HepG2 (cell line): Measurements from ENCODE around the gene SPOP. TPM values are rescaled to one million over a fixed set of nuclear protein-coding genes. Genes with fewer than 3 reads are reported as not detected.

Experiments used
- ATF3 ChIP-seq: sonication (generic); formaldehyde crosslinking; IDR thresholded peaks from 2 replicates; pipeline ENCODE4 v1.4.0; 2020; ENCODE audit warnings: missing genetic modification reagents
- ATF7-NPFF ChIP-seq: sonication (generic); formaldehyde crosslinking; IDR thresholded peaks from 2 replicates; pipeline ENCODE4 v1.8.1; 2023; ENCODE audit warnings: mild to moderate bottlenecking, low read depth, missing genetic modification reagents, moderate library complexity
- JARID2 ChIP-seq: sonication (generic); formaldehyde crosslinking; IDR thresholded peaks from 2 replicates; pipeline ENCODE4 v1.8.1; 2023; ENCODE audit warnings: missing genetic modification reagents, inconsistent platforms; ENCODE audit not compliant: insufficient replicate concordance
- PRDM10 ChIP-seq: sonication (generic); formaldehyde crosslinking; IDR thresholded peaks from 2 replicates; pipeline ENCODE4 v1.4.0; 2020; ENCODE audit warnings: low read depth, missing genetic modification reagents
- ZBTB42 ChIP-seq: sonication (generic); formaldehyde crosslinking; IDR thresholded peaks from 2 replicates; pipeline ENCODE4 v1.5.0; 2020; ENCODE audit warnings: mild to moderate bottlenecking, missing genetic modification reagents
- ZFP1 ChIP-seq: IDR thresholded peaks from 2 replicates; pipeline ENCODE4 v1.6.1; 2016
- ZNF180 ChIP-seq: sonication (generic); formaldehyde crosslinking; IDR thresholded peaks from 2 replicates; pipeline ENCODE4 v1.4.0; 2020; ENCODE audit warnings: low read depth, missing genetic modification reagents, borderline replicate concordance
- ZNF20 ChIP-seq: sonication (generic); formaldehyde crosslinking; IDR thresholded peaks from 2 replicates; pipeline ENCODE4 v1.4.0; 2020; ENCODE audit warnings: mild to moderate bottlenecking, moderate library complexity, missing genetic modification reagents
- ZNF280D ChIP-seq: sonication (generic); formaldehyde crosslinking; IDR thresholded peaks from 2 replicates; pipeline ENCODE4 v1.5.1; 2020; ENCODE audit warnings: mild to moderate bottlenecking, missing genetic modification reagents
- ZNF441 ChIP-seq: sonication (generic); formaldehyde crosslinking; IDR thresholded peaks from 2 replicates; pipeline ENCODE4 v1.7.0; 2021; ENCODE audit warnings: missing genetic modification reagents, borderline replicate concordance
- ZNF546 ChIP-seq: sonication (generic); formaldehyde crosslinking; conservative IDR thresholded peaks from 2 replicates; pipeline ENCODE4 v1.8.1; 2023; ENCODE audit warnings: mild to moderate bottlenecking, missing genetic modification reagents
- ZNF639 ChIP-seq: conservative IDR thresholded peaks from 2 replicates; pipeline ENCODE4 v1.6.1; 2018; ENCODE audit warnings: missing genetic modification reagents
- polyA plus RNA-seq, 8 experiments: library from polyadenylated mRNA; depleted of rRNA in 3 of 8; stranded (reverse) in 7 of 8; unstranded in 1 of 8; fragments of >200 nt; fragmentation: Illumina TruSeq in 4 of 8; extraction: Trizol in 4 of 8; gene quantifications; 2 replicates each; pipeline versions ENCODE4 v1.2.1 to v1.2.3, GENCODE V29; 2011 to 2016; ENCODE audit warnings: low read depth in 4 of 8, missing spikeins in 1 of 8, mixed read lengths in 1 of 8; ENCODE audit not compliant: insufficient read depth in 1 of 8
- total RNA-seq, 5 experiments: library from RNA; depleted of rRNA; stranded (reverse); fragments of >200 nt; fragmentation: Illumina TruSeq; extraction: Trizol; gene quantifications; 2 replicates each; pipeline ENCODE4 v1.2.3, GENCODE V29; 2016; ENCODE audit warnings: low read depth in 1 of 5
- TF ChIP-seq, protein P1 (sequence below): sonication (generic); formaldehyde crosslinking; conservative IDR thresholded peaks from 2 replicates; pipeline ENCODE4 v1.4.0; 2020; ENCODE audit warnings: missing genetic modification reagents
- TF ChIP-seq, protein P2 (sequence below): sonication (generic); formaldehyde crosslinking; IDR thresholded peaks from 2 replicates; pipeline ENCODE4 v1.4.0; 2020; ENCODE audit warnings: missing genetic modification reagents

The SPOP gene
- total and polyA plus RNA-seq, 2 of the 13 experiments (the other 11 are each of a cell fraction or from before 2014, with no cell fraction given), result 52.8 to 60.8 TPM

DNA sequence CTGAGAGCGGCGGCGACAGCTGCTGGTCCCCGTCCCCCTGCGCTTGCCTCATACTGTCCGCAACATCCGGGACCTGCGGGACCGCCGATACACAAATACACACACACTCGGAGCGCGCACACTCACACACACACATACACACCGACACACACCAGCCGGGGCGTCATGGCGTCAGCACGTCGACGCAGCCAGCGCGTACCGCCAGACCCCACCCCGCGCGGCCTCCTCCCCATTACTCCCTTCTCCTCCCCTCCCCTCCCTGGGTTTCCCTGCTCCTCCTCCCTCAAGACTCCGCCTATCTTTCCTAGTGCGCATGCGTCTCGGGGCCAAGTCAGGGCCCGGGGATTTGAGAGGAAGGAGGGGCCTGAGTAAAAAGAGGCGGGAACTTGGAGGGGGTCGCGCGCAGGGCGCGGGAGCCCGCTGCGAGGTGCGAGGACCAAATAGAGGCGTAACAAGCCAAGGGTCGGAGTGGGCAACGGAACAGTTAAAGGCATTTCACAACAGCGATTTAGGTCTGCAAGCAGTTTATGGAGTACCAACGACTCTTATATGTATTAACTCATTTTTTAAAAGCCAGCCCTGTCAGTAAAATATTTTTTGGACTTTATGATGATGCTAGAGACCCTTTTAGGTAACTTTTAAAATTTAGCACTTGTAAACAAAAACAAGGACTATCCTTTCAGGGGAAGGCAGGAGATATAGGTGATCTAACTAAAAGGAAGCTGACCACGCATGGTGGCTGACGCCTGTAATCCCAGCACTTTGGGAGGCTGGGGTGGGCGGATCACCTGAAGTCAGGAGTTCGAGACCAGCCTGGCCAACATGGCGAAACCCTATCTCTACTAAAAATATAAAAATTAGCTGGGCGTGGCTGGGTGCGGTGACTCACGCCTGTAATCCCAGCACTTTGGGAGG lies at the start of gene SPOP (continued):
- TF ChIP-seq ZNF639 (CRISPR knock-in tag) (peak; percentile 92), ZFP1 (CRISPR knock-in tag) (peak; percentile 90), ZNF546 (CRISPR knock-in tag) (peak; percentile 98), ATF3 (0 out of 2 replicates have a peak, but pooled peaks have one; percentile 5), ZNF280D (peak; percentile 99), ZNF20 (CRISPR knock-in tag) (peak; percentile 90), ZNF180 (CRISPR knock-in tag) (no peak), ATF7-NPFF (CRISPR knock-in tag) (peak; percentile 99), ZBTB42 (CRISPR knock-in tag) (0 out of 2 replicates have a peak, but pooled peaks have one; percentile 88), ZNF441 (CRISPR knock-in tag) (peak; percentile 96), JARID2 (CRISPR knock-in tag) (no peak), PRDM10 (CRISPR knock-in tag) (no peak)
- TF ChIP-seq, protein P1, sequence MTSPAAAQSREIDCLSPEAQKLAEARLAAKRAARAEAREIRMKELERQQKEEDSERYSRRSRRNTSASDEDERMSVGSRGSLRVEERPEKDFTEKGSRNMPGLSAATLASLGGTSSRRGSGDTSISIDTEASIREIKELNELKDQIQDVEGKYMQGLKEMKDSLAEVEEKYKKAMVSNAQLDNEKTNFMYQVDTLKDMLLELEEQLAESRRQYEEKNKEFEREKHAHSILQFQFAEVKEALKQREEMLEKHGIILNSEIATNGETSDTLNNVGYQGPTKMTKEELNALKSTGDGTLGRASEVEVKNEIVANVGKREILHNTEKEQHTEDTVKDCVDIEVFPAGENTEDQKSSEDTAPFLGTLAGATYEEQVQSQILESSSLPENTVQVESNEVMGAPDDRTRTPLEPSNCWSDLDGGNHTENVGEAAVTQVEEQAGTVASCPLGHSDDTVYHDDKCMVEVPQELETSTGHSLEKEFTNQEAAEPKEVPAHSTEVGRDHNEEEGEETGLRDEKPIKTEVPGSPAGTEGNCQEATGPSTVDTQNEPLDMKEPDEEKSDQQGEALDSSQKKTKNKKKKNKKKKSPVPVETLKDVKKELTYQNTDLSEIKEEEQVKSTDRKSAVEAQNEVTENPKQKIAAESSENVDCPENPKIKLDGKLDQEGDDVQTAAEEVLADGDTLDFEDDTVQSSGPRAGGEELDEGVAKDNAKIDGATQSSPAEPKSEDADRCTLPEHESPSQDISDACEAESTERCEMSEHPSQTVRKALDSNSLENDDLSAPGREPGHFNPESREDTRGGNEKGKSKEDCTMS (CRISPR knock-in tag), result no peak; the same call in 1 of the 2 replicates
- TF ChIP-seq, protein P2, sequence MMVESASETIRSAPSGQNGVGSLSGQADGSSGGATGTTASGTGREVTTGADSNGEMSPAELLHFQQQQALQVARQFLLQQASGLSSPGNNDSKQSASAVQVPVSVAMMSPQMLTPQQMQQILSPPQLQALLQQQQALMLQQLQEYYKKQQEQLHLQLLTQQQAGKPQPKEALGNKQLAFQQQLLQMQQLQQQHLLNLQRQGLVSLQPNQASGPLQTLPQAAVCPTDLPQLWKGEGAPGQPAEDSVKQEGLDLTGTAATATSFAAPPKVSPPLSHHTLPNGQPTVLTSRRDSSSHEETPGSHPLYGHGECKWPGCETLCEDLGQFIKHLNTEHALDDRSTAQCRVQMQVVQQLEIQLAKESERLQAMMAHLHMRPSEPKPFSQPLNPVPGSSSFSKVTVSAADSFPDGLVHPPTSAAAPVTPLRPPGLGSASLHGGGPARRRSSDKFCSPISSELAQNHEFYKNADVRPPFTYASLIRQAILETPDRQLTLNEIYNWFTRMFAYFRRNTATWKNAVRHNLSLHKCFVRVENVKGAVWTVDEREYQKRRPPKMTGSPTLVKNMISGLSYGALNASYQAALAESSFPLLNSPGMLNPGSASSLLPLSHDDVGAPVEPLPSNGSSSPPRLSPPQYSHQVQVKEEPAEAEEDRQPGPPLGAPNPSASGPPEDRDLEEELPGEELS (CRISPR knock-in tag), result peak; percentile 93
